HepG2 (cell line): ENCODE measurements around the gene USE1. TPM values are rescaled to one million over a fixed set of nuclear protein-coding genes. Genes with fewer than 3 reads are reported as not detected.

Experiments
- ARNT ChIP-seq: fragments of 450-650 bp; IDR thresholded peaks from 2 replicates; pipeline ENCODE4 v1.6.1; 2017
- CEBPZ ChIP-seq: IDR thresholded peaks from 2 replicates; pipeline ENCODE4 v1.6.1; 2012; ENCODE audit warnings: low read length, improper control_type of control experiment
- EP300 ChIP-seq, 3 experiments: sonication (generic) in 1 of 3; formaldehyde crosslinking in 1 of 3; IDR thresholded peaks; 2 replicates each; pipeline versions ENCODE4 v1.5.1 to v1.6.1; 2011 to 2020; ENCODE audit warnings: low read depth in 2 of 3, low read length in 2 of 3, borderline replicate concordance in 1 of 3, improper control_type of control experiment in 1 of 3, mild to moderate bottlenecking in 1 of 3, missing genetic modification reagents in 1 of 3, moderate library complexity in 1 of 3
- IRF2 ChIP-seq: IDR thresholded peaks from 2 replicates; pipeline ENCODE4 v1.6.1; 2018; ENCODE audit warnings: missing genetic modification reagents, missing compliant biosample characterization
- JUNB ChIP-seq: sonication (generic); formaldehyde crosslinking; IDR thresholded peaks from 2 replicates; pipeline ENCODE4 v1.8.0; 2022; ENCODE audit warnings: missing genetic modification reagents, mild to moderate bottlenecking, borderline replicate concordance
- KDM6A ChIP-seq: IDR thresholded peaks from 2 replicates; pipeline ENCODE4 v1.6.1; 2016; ENCODE audit warnings: low read depth
- MED1 ChIP-seq: sonication (generic); formaldehyde crosslinking; IDR thresholded peaks from 2 replicates; pipeline ENCODE4 v1.4.0; 2020; ENCODE audit warnings: missing genetic modification reagents
- MEF2D ChIP-seq: sonication (generic); formaldehyde crosslinking; IDR thresholded peaks from 2 replicates; pipeline ENCODE4 v1.5.1; 2020; ENCODE audit warnings: mild to moderate bottlenecking, missing genetic modification reagents
- POGZ ChIP-seq: sonication (generic); formaldehyde crosslinking; IDR thresholded peaks from 2 replicates; pipeline ENCODE4 v1.4.0; 2020; ENCODE audit warnings: mild to moderate bottlenecking, missing genetic modification reagents
- RBFOX2 ChIP-seq: fragments of 200-400 bp; formaldehyde crosslinking; IDR thresholded peaks from 2 replicates; pipeline ENCODE4 v1.6.1; 2017; ENCODE audit warnings: low read depth, mild to moderate bottlenecking, low read length
- SPEN ChIP-seq: sonication (generic); formaldehyde crosslinking; IDR thresholded peaks from 2 replicates; pipeline ENCODE4 v1.5.1; 2020; ENCODE audit warnings: low read depth, mild to moderate bottlenecking, missing genetic modification reagents
- WIZ ChIP-seq: sonication (generic); formaldehyde crosslinking; IDR thresholded peaks from 2 replicates; pipeline ENCODE4 v1.5.1; 2020; ENCODE audit warnings: mild to moderate bottlenecking, missing genetic modification reagents
- ZBTB1 ChIP-seq: sonication (generic); formaldehyde crosslinking; IDR thresholded peaks from 2 replicates; pipeline ENCODE4 v1.4.0; 2020; ENCODE audit warnings: missing genetic modification reagents, borderline replicate concordance
- ZFP1 ChIP-seq: IDR thresholded peaks from 2 replicates; pipeline ENCODE4 v1.6.1; 2016
- ZIK1 ChIP-seq: sonication (generic); formaldehyde crosslinking; IDR thresholded peaks from 2 replicates; pipeline ENCODE4 v1.5.0; 2020; ENCODE audit warnings: mild to moderate bottlenecking, low read depth, missing genetic modification reagents, borderline replicate concordance
- ZKSCAN1 ChIP-seq: fragments of 150-350 bp; IDR thresholded peaks from 2 replicates; pipeline ENCODE4 v1.6.1; 2014; ENCODE audit warnings: low read length
- ZMAT3 ChIP-seq: sonication (generic); formaldehyde crosslinking; conservative IDR thresholded peaks from 2 replicates; pipeline ENCODE4 v1.7.0; 2021; ENCODE audit warnings: missing genetic modification reagents
- ZNF543 ChIP-seq: sonication (generic); formaldehyde crosslinking; IDR thresholded peaks from 2 replicates; pipeline ENCODE4 v1.4.0; 2020; ENCODE audit warnings: mild to moderate bottlenecking, missing genetic modification reagents
- ZNF770 ChIP-seq: sonication (generic); formaldehyde crosslinking; IDR thresholded peaks from 2 replicates; pipeline ENCODE4 v1.5.0; 2020; ENCODE audit warnings: mild to moderate bottlenecking, missing genetic modification reagents
- ZNF850 ChIP-seq: sonication (generic); formaldehyde crosslinking; conservative IDR thresholded peaks from 2 replicates; pipeline ENCODE4 v1.9.0; 2021; ENCODE audit warnings: mild to moderate bottlenecking, missing genetic modification reagents
- polyA plus RNA-seq, 8 experiments: library from polyadenylated mRNA; depleted of rRNA in 3 of 8; stranded (reverse) in 7 of 8; unstranded in 1 of 8; fragments of >200 nt; fragmentation: Illumina TruSeq in 4 of 8; extraction: Trizol in 4 of 8; gene quantifications; 2 replicates each; pipeline versions ENCODE4 v1.2.1 to v1.2.3, GENCODE V29; 2011 to 2016; ENCODE audit warnings: low read depth in 4 of 8, missing spikeins in 1 of 8, mixed read lengths in 1 of 8; ENCODE audit not compliant: insufficient read depth in 1 of 8
- total RNA-seq, 5 experiments: library from RNA; depleted of rRNA; stranded (reverse); fragments of >200 nt; fragmentation: Illumina TruSeq; extraction: Trizol; gene quantifications; 2 replicates each; pipeline ENCODE4 v1.2.3, GENCODE V29; 2016; ENCODE audit warnings: low read depth in 1 of 5
- TF ChIP-seq, protein P1 (sequence below): sonication (generic); IDR thresholded peaks from 2 replicates; pipeline ENCODE4 v1.6.1; 2016; ENCODE audit warnings: low read depth, borderline replicate concordance
- TF ChIP-seq, protein P2 (sequence below): sonication (generic); formaldehyde crosslinking; IDR thresholded peaks from 2 replicates; pipeline ENCODE4 v1.4.0; 2020; ENCODE audit warnings: mild to moderate bottlenecking, missing genetic modification reagents

USE1 gene
- total and polyA plus RNA-seq, 2 of the 13 experiments (the other 11 are each of a cell fraction or from before 2014, with no cell fraction given): 9.9 to 17.6 TPM

DNA sequence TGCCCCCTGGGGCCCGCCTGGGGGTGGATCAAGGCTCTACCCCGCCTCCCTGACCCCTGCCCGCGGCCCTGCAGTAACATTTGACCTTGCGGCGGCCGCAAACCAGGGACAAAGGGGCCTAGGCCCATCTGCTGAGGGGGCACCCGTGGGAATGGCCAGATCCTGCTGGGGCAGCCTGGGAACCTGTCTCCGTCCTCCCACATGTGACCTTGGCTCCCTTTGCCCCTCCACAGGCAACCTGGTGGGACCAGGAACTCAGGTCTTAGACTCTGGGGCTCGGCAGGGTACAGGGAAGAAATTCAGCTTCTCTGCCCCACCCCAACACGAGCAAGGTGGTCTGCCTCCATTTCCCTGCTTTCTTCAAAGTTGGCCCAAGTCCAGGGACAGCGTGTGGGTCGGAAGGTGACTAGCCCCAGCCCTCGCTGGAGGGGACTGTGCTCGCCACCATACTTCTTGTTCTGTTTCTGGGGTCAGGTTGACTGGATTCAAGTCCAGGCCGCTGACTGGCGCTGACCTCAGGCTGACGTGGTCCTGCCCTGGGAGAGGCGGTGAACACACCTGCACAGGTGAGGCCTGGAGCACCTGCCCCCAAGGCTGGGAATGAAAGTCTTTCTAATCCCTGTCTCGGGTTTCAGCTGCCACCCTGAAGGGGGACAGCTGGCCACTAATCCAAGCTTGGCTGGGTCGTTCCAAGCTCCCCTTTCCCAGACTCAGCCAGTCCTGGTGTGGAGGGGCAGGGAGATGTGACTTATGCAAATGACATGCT lies 33.0 kb downstream of the USE1 start (continued):
- peak; percentile 40; the same call in 1 of the 2 replicates for TF ChIP-seq ZNF770 (CRISPR knock-in tag)
- TF ChIP-seq JUNB: no peak
- peak; percentile 67; the same call in 1 of the 2 replicates for TF ChIP-seq MEF2D
- peak; percentile 98 for TF ChIP-seq KDM6A (CRISPR knock-in tag)
- TF ChIP-seq, protein P1, sequence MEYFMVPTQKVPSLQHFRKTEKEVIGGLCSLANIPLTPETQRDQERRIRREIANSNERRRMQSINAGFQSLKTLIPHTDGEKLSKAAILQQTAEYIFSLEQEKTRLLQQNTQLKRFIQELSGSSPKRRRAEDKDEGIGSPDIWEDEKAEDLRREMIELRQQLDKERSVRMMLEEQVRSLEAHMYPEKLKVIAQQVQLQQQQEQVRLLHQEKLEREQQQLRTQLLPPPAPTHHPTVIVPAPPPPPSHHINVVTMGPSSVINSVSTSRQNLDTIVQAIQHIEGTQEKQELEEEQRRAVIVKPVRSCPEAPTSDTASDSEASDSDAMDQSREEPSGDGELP: peak; percentile 82; the same call in 1 of the 2 replicates
- TF ChIP-seq ZIK1 (CRISPR knock-in tag): no peak
- TF ChIP-seq RBFOX2: peak; percentile 73
- TF ChIP-seq ZNF543 (CRISPR knock-in tag): 0 out of 2 replicates have a peak, but pooled peaks have one; percentile 54
- no peak for TF ChIP-seq ZNF850 (CRISPR knock-in tag)
- no peak for TF ChIP-seq ZBTB1 (CRISPR knock-in tag)
- peak; percentile 85 for TF ChIP-seq MED1 (CRISPR knock-in tag)
- TF ChIP-seq, protein P2, sequence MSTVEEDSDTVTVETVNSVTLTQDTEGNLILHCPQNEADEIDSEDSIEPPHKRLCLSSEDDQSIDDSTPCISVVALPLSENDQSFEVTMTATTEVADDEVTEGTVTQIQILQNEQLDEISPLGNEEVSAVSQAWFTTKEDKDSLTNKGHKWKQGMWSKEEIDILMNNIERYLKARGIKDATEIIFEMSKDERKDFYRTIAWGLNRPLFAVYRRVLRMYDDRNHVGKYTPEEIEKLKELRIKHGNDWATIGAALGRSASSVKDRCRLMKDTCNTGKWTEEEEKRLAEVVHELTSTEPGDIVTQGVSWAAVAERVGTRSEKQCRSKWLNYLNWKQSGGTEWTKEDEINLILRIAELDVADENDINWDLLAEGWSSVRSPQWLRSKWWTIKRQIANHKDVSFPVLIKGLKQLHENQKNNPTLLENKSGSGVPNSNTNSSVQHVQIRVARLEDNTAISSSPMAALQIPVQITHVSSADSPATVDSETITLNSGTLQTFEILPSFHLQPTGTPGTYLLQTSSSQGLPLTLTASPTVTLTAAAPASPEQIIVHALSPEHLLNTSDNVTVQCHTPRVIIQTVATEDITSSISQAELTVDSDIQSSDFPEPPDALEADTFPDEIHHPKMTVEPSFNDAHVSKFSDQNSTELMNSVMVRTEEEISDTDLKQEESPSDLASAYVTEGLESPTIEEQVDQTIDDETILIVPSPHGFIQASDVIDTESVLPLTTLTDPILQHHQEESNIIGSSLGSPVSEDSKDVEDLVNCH (CRISPR knock-in tag): no peak
- TF ChIP-seq ARNT: no peak
- TF ChIP-seq IRF2 (CRISPR knock-in tag): peak; percentile 69; the same call in 1 of the 2 replicates
- peak; percentile 67 to 96; a peak in 3 of 4 replicates for TF ChIP-seq EP300 (IDR thresholded peaks at IDR 0.05; ENCODE audit: low read depth in 2 of 2, low read length in 2 of 2)
- peak; percentile 91 for TF ChIP-seq EP300 (CRISPR knock-in tag; IDR thresholded peaks at IDR 0.05; ENCODE audit: borderline replicate concordance)
- peak; percentile 93; the same call in 1 of the 2 replicates for TF ChIP-seq SPEN (CRISPR knock-in tag)
- no peak for TF ChIP-seq ZKSCAN1
- peak; percentile 32; the same call in 1 of the 2 replicates for TF ChIP-seq ZFP1
- TF ChIP-seq WIZ (CRISPR knock-in tag): no peak
- peak; percentile 86 for TF ChIP-seq POGZ (CRISPR knock-in tag)
- no peak for TF ChIP-seq ZMAT3 (CRISPR knock-in tag)
- TF ChIP-seq CEBPZ: no peak
